GM21576 (cell line): ENCODE measurements around the gene APMAP.

ENCODE experiments used
- ATAC-seq: cut with Tn5 transposase; IDR thresholded peaks from one replicate; pipeline ENCODE4 v1.9.1; 2021; ENCODE audit warnings: mild to moderate bottlenecking, moderate library complexity; ENCODE audit not compliant: unreplicated experiment

The APMAP gene

GRCh38 chr20:24969186-24970029 lies 23.1 kb downstream of the APMAP start:
- no peak for ATAC-seq

GRCh38 chr20:24968278-24968800 lies 24.2 kb downstream of the APMAP start:
- no peak for ATAC-seq

DNA sequence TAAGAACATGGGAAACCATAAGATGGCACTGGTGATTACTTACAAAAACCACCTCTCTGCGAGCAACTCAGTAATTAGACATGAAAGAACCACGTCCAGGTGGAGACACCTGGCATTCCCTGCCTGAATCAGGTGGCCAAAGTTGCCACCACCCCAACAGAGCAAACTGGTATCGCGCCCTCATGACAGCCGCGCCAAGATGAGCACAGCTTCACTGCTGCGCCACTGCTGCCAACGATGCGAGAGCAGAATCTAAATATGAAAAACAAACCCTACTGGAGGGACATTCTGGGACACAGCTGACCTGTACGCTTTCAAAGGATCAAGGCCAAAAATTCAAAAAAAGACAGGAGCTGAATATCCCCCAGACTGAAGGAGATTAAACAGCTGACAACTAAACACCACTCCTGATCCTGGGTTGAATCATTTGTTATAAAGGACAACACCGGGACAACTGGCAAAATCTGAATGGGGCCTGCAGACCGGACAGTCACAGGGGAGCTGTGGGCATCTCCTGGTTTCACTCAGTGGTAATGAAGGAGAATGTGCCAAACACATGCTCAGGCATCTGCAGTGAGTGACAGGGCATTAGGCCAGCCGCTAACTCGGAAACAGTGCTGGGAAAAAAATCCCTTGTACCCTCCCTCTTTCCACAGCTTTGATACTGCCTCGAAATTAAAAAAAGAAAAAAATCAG lies 26.1 kb downstream of the APMAP start:
- ATAC-seq: no peak

- ATAC-seq: no peak
Observed at GRCh38 chr20:24965065-24965919, 27.3 kb downstream of the APMAP start.

GRCh38 chr20:24964506-24964840 lies 28.1 kb downstream of the APMAP start:
- ATAC-seq: no peak

GRCh38 chr20:24963672-24964505 lies 28.7 kb downstream of the APMAP start:
- no peak for ATAC-seq

- ATAC-seq: no peak
Observed at GRCh38 chr20:24962510-24962909, 30.0 kb downstream of the APMAP start.

- ATAC-seq: no peak
Observed at GRCh38 chr20:24962182-24962492, 30.4 kb downstream of the APMAP start.

DNA sequence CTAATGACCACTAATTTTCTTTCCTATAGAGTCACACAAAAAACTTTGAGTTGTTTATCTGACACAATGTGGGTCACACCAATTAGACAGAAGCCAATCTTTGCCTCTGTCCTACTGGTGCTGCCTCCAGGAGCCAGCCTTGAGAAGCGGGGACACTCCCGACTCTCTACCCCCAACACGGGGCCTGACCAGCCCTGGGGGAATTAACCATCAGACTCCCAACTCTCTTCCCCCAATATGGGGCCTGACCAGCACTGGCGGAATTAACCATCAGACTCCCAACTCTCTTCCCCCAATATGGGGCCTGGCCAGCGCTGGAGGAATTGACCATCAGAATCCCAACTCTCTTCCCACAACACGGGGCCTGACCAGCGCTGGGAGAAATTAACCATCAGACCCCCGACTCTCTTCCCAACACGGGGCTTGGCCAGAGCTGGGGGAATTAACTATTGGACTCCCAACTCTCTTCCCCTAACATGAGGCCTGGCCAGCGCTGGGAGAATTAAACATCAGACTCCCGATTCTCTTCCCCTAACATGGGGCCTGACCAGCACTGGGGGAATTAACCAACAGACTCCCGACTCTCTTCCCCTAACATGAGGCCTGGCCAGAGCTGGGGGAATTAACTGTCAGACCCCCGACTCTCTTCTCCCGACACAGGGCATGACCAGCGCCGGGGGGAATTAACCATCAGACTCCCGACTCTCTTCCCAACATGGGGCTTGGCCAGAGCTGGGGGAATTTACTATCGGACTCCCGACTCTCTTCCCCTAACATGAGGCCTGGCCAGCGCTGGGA lies 31.0 kb downstream of the APMAP start:
- ATAC-seq: no peak

DNA sequence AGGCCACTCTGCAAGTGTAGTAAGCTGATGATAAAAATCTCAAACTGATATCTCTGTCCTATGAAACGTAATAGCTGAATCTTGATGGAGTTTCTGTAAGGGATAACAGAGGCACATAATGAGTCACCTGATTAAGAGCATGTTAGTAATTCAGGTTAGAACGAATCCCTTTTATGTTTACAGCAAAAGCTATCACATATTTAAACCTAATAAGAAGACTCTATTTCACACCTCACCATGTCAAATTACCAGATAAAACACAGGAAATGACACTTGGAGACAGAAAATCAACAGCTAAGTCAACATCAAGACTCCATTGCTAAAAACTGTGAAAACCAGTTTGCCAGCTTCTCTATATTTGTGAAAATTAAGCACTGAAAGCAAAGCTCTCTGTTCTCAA lies 31.7 kb downstream of the APMAP start:
- no peak for ATAC-seq

DNA sequence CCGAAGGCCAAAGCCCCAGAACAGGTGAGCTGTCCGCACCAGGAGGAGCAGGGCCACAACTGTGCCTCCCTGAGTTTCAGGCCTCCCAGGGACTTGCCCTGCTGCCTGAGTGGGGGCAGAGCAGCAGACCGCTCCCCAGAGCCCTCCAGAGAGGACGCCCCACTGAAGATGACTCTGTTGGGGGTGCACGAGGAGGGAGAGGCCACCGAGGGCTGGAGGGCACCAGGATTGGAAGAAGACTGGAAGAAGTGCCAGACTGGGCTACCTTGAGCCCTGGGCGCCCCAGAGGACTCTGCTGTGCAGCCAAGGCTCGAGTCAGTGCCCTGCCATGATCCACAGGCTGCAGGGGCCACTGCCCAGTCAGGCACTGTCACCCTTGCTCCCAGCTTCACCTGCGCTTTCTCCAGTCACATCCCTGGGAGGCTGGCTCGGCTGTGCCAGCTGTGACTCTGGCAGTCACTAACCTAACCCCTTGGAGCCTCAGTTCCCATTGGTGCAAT lies 32.2 kb downstream of the APMAP start:
- ATAC-seq: no peak

- ATAC-seq: no peak
Observed at GRCh38 chr20:24959591-24960301, 32.8 kb downstream of the APMAP start.

GRCh38 chr20:24958506-24959385 lies 33.8 kb downstream of the APMAP start:
- ATAC-seq: no peak

- ATAC-seq: no peak
Observed at GRCh38 chr20:24957326-24958016, 35.1 kb downstream of the APMAP start.

- no peak for ATAC-seq
Observed at GRCh38 chr20:24956001-24956841, 36.3 kb downstream of the APMAP start.

DNA sequence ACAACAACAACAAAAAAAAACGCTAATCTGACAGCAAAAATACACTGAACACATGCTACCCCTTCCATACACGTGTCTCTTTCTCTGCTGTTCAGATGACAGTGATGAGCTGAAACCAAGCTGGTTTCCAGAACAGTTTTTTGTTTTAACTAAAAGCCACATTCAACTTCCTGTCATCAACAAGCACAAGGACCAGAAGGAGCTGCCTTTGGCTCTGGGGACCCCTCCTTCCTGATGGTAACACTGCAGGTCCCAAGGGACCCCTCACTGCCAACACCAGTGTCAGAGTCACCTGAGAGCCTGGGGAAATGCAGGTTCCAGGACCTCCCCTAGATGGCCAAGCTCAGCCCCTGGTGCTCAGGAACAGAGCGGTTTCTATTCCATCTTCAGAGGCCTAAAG lies 37.5 kb downstream of the APMAP start:
- peak; percentile 76 for ATAC-seq
